Prostate gland (tissue), 2 donors: ENCODE data around the gene CDH6. TPM values are rescaled to one million over a fixed set of nuclear protein-coding genes. Genes with fewer than 3 reads are reported as not detected.

Experiments
- DNase-seq: peaks from one replicate; pipeline ENCODE4 v3.0.0-alpha.2; 2019; ENCODE audit warnings: low spot score
- H3K27ac ChIP-seq, 2 donors: fragments of 200-600 bp; sonication (generic); 2 replicates each; pipeline ENCODE4 v1.5.1; 2017 to 2019
- H3K27me3 ChIP-seq: fragments of 200-600 bp; sonication (generic); replicated peaks from 2 replicates; pipeline ENCODE4 v1.5.1; 2019; ENCODE audit not compliant: insufficient read depth
- H3K36me3 ChIP-seq, 2 donors: fragments of 200-600 bp; sonication (generic); 1 replicate in 1 of 2; 2 replicates in 1 of 2; pipeline versions ENCODE4 v1.5.1 to v1.8.1; 2017 to 2019
- H3K4me1 ChIP-seq: fragments of 200-600 bp; sonication (generic); replicated peaks from 2 replicates; pipeline ENCODE4 v1.5.1; 2019
- H3K4me3 ChIP-seq, 2 donors: fragments of 200-600 bp; sonication (generic); 2 replicates each; pipeline ENCODE4 v1.5.1; 2017 to 2019
- H3K9me3 ChIP-seq: fragments of 200-600 bp; sonication (generic); 2 replicates; pipeline ENCODE4 v1.5.1; 2017
- POLR2A ChIP-seq: fragments of 450-650 bp; IDR thresholded peaks from one replicate; pipeline ENCODE4 v1.6.1; 2016; ENCODE audit warnings: antibody characterized with exemption, mild to moderate bottlenecking
- POLR2AphosphoS5 ChIP-seq: sonication (generic); formaldehyde crosslinking; IDR thresholded peaks from one replicate; pipeline ENCODE4 v1.6.1; 2017; ENCODE audit warnings: antibody characterized with exemption
- WGBS: methylation state at CpG from one replicate; pipeline ENCODE4 v1.1.5; 2018; 5-methylcytosine and 5-hydroxymethylcytosine counted together
- intact Hi-C: fragments of 100-400 bp; cut with DNase I; formaldehyde crosslinking; loops from one replicate; pipeline ENCODE4 v1.14.2; 2022
- total RNA-seq, 2 donors: library from RNA; depleted of rRNA; stranded (reverse); fragments of >200 nt; gene quantifications; one replicate each; pipeline ENCODE4 v1.1.0, GENCODE V29; 2016
- TF ChIP-seq, protein P1 (sequence below), 4 experiments: fragments of 200-600 bp in 2 of 4; fragments of 450-650 bp in 2 of 4; sonication (generic) in 2 of 4; IDR thresholded peaks; 1 replicate in 3 of 4; 2 replicates in 1 of 4; pipeline ENCODE4 v1.5.1; 2016 to 2019; ENCODE audit warnings: antibody characterized with exemption in 4 of 4, mild to moderate bottlenecking in 2 of 4, moderate library complexity in 2 of 4

Gene CDH6
- total RNA-seq, 2 donors from 2014 or later = 1.2 to 2.3 TPM

DNA sequence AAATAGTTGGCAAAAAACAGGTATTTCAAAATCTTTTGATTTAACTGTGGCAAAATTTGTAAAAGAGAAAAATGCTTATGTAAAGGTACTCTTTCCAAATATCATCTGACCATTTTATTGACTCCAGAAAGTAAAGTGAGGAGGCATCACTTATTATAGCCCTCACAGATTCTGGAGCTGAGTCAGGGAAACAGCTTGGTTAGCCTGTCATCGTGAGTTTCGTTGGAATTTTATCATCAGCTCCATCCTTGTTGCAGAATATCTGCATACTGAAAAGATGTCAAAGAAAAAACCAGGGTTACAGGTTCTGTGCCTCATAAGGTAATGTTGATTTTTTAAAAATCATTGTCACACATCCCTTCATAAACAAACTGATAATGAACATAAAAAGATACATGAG is 74.8 kb downstream of the CDH6 start:
- no peak overlapping the region for H3K4me3 ChIP-seq
- intact Hi-C loops = no loop called here
- no peak for TF ChIP-seq POLR2AphosphoS5
- TF ChIP-seq, protein P1, sequence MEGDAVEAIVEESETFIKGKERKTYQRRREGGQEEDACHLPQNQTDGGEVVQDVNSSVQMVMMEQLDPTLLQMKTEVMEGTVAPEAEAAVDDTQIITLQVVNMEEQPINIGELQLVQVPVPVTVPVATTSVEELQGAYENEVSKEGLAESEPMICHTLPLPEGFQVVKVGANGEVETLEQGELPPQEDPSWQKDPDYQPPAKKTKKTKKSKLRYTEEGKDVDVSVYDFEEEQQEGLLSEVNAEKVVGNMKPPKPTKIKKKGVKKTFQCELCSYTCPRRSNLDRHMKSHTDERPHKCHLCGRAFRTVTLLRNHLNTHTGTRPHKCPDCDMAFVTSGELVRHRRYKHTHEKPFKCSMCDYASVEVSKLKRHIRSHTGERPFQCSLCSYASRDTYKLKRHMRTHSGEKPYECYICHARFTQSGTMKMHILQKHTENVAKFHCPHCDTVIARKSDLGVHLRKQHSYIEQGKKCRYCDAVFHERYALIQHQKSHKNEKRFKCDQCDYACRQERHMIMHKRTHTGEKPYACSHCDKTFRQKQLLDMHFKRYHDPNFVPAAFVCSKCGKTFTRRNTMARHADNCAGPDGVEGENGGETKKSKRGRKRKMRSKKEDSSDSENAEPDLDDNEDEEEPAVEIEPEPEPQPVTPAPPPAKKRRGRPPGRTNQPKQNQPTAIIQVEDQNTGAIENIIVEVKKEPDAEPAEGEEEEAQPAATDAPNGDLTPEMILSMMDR (IDR thresholded peaks at IDR 0.05) = no peak
- TF ChIP-seq POLR2A = no peak
- H3K36me3 ChIP-seq = no peaks in the 10 kb centered on the region
- H3K9me3 ChIP-seq = no peaks in the 10 kb centered on the region
- WGBS = 52% methylated on average over 2 of the region's 2 CpGs
- H3K27me3 ChIP-seq = no peaks in the 10 kb centered on the region
- DNase-seq = no peak
- H3K4me1 ChIP-seq = no peaks in the 10 kb centered on the region
- H3K27ac ChIP-seq = no peak overlapping the region

DNA sequence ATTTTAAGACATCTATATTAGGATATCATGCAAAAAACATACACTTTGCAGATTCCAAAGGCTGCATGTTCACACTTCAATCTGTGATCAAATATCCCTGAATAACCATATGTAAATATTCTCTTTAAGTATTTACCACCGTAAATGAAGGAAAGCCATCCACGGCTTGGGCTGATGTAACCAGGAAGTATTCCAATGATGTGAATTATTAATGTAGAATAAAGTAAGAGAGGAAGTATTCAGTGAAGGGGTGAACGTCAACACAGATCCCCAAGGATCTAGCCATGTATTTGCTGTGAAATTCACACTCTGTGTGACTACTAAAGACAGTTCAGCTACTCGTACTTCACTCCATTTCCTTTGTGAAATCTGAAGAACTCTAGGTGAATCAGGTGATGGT is 75.2 kb downstream of the CDH6 start:
- intact Hi-C loops = no loop called here
- 33% methylated on average over 4 of the region's 4 CpGs for WGBS
- no peak for DNase-seq

DNA sequence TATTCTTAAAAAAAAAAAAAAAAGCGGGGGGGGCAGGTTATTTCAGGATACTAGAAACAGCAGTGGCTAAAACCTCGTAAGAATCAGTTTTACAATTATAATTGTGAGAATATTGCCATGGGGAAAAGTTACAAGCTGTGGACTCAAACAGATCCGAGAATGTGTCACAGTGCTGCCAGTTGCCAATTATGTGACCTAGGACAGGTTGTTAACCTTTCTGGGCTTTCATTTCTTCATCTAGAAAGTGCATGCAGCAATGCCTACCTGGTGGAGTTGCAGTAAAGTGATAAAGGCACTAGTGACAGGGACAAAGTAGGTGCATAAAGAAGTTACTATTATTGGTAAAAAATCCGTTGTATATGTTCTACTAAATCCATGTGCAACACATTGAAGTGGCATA is 75.8 kb downstream of the CDH6 start:
- Histone ChIP-seq H3K27me3 (no peaks in the 10 kb centered on the region), H3K27ac (no peak overlapping the region), H3K4me1 (no peaks in the 10 kb centered on the region), H3K9me3 (no peaks in the 10 kb centered on the region), H3K4me3 (no peak overlapping the region), H3K36me3 (no peaks in the 10 kb centered on the region)
- WGBS = 34% methylated on average over 4 of the region's 4 CpGs
- no peak for DNase-seq
- TF ChIP-seq POLR2A (no peak), POLR2AphosphoS5 (no peak)
- TF ChIP-seq, protein P1 (IDR thresholded peaks at IDR 0.05) = no peak
- intact Hi-C loops = no loop called here

More for the DNA sequence above, 75.2 kb downstream of the CDH6 start:
- no peaks in the 10 kb centered on the region for H3K4me1 ChIP-seq
- no peaks in the 10 kb centered on the region for H3K27me3 ChIP-seq
- H3K27ac ChIP-seq = no peak overlapping the region
- H3K36me3 ChIP-seq = no peaks in the 10 kb centered on the region
- no peaks in the 10 kb centered on the region for H3K9me3 ChIP-seq
- TF ChIP-seq, protein P1 (IDR thresholded peaks at IDR 0.05) = no peak
- TF ChIP-seq POLR2A = no peak
- TF ChIP-seq POLR2AphosphoS5 = no peak
- no peak overlapping the region for H3K4me3 ChIP-seq

DNA sequence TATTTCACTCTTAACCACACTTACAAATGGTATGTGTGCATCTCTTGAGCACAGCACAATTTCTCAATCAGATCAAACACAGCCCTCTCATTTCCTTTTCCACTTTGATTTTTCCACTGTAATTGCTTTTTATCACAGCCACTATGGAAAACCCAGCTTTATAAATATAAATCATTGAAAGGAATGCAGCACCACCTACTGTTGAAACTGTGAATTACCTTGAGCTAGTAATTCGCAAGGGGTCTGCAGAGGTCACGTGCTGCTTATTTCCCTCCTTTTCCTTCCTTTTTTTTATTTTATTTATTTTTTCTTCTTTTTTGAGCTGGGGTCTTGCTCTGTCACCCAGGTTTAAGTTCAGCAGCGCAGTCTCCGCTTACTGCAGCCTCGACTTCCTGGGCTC is 76.9 kb downstream of the CDH6 start:
- no peak for DNase-seq
- TF ChIP-seq, protein P1 (IDR thresholded peaks at IDR 0.05) = peak in 1 of 4 experiments; percentile 5
- TF ChIP-seq POLR2A = no peak
- Histone ChIP-seq H3K27ac (no peak overlapping the region), H3K27me3 (no peaks in the 10 kb centered on the region), H3K36me3 (no peaks in the 10 kb centered on the region), H3K9me3 (no peaks in the 10 kb centered on the region), H3K4me1 (no peaks in the 10 kb centered on the region), H3K4me3 (no peak overlapping the region)
- intact Hi-C loops = no loop called here
- WGBS = 91% methylated on average over 5 of the region's 5 CpGs

DNA sequence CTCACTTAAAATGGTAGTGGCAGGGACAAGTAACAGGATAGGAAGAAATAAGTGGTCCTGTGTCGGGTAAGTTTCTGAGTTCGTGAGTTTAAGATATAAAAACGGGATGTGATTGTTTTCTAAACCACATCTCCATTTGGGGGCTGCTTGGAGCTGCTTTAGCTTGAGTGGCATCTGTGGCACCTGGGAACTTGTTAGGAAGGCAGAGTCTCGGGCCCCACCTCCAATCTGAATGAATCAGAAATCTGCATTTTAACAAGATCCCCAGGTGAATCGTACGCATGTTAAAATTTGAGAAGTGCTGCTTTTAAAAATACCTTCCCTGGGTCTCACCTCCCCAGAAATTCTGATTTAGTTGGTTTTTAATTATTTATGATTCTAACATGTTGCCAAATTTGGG is 78.1 kb downstream of the CDH6 start:
- intact Hi-C loops = no loop called here
- DNase-seq = no peak
- TF ChIP-seq, protein P1 (IDR thresholded peaks at IDR 0.05) = no peak
- TF ChIP-seq POLR2AphosphoS5 (no peak), POLR2A (no peak)
- Histone ChIP-seq H3K9me3 (no peaks in the 10 kb centered on the region), H3K4me3 (no peak overlapping the region), H3K27me3 (no peaks in the 10 kb centered on the region), H3K36me3 (no peaks in the 10 kb centered on the region), H3K27ac (no peak overlapping the region), H3K4me1 (no peaks in the 10 kb centered on the region)
- 81% methylated on average over 6 of the region's 6 CpGs for whole genome bisulfite sequencing
